Ishikawa (cell line): ENCODE data around the gene FRMPD2.

Experiments
- CEBPB ChIP-seq: IDR thresholded peaks from 2 replicates; pipeline ENCODE4 v1.6.1; 2012
- CREB1 ChIP-seq: IDR thresholded peaks from 2 replicates; pipeline ENCODE4 v1.6.1; 2012; ENCODE audit warnings: low read depth
- EGR1 ChIP-seq: IDR thresholded peaks from 2 replicates; pipeline ENCODE4 v1.6.1; 2012
- EP300 ChIP-seq: IDR thresholded peaks from 2 replicates; pipeline ENCODE4 v1.6.1; 2012; ENCODE audit warnings: borderline replicate concordance
- FOXM1 ChIP-seq: IDR thresholded peaks from 2 replicates; pipeline ENCODE4 v1.6.1; 2012; ENCODE audit warnings: low read depth, borderline replicate concordance
- NFIC ChIP-seq: IDR thresholded peaks from 2 replicates; pipeline ENCODE4 v1.6.1; 2012
- RAD21 ChIP-seq: IDR thresholded peaks from 2 replicates; pipeline ENCODE4 v1.6.1; 2012; ENCODE audit warnings: low read depth
- TAF1 ChIP-seq: IDR thresholded peaks from 2 replicates; pipeline ENCODE4 v1.6.1; 2012; ENCODE audit warnings: low read depth, mild to moderate bottlenecking
- TCF12 ChIP-seq: IDR thresholded peaks from 2 replicates; pipeline ENCODE4 v1.6.1; 2012; ENCODE audit warnings: low read depth
- TEAD4 ChIP-seq: IDR thresholded peaks from 2 replicates; pipeline ENCODE4 v1.6.1; 2012
- YY1 ChIP-seq: IDR thresholded peaks from 2 replicates; pipeline ENCODE4 v1.6.1; 2012; ENCODE audit warnings: low read depth
- ZBTB7A ChIP-seq: IDR thresholded peaks from 2 replicates; pipeline ENCODE4 v1.6.1; 2012; ENCODE audit warnings: low read depth
- TF ChIP-seq, protein P1 (sequence below): IDR thresholded peaks from 2 replicates; pipeline ENCODE4 v1.6.1; 2012
- TF ChIP-seq, protein P2 (sequence below): IDR thresholded peaks from 2 replicates; pipeline ENCODE4 v1.6.1; 2012; ENCODE audit warnings: low read depth, mild to moderate bottlenecking
- TF ChIP-seq, protein P3 (sequence below): IDR thresholded peaks from 2 replicates; pipeline ENCODE4 v1.6.1; 2012

Gene FRMPD2

DNA sequence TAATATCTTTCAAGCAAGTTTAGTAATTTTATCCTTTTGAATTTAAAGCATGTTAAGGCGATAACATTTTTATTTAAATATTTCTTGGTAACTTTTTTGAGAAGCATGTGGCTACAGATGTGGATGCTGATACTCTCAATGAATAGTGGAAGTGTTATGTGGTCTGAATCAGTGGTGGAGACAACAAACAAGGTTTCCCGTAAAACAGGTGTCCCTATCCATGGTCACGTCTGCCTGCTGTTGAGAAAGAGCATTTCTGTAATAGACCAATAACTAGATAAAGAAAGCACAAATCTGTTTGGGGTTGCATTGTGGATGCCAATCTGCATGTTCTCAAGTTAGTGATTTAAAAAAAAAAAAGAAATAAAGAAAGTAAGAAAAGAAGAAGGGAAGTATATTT lies 18.1 kb upstream of the FRMPD2 start:
- TF ChIP-seq TAF1 (no peak), FOXM1 (no peak), ZBTB7A (no peak), YY1 (no peak), TCF12 (no peak), NFIC (no peak), EGR1 (no peak), CEBPB (no peak), TEAD4 (no peak), CREB1 (no peak), RAD21 (no peak), EP300 (no peak)
- TF ChIP-seq, protein P1, sequence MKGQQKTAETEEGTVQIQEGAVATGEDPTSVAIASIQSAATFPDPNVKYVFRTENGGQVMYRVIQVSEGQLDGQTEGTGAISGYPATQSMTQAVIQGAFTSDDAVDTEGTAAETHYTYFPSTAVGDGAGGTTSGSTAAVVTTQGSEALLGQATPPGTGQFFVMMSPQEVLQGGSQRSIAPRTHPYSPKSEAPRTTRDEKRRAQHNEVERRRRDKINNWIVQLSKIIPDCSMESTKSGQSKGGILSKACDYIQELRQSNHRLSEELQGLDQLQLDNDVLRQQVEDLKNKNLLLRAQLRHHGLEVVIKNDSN: no peak
- TF ChIP-seq, protein P2, sequence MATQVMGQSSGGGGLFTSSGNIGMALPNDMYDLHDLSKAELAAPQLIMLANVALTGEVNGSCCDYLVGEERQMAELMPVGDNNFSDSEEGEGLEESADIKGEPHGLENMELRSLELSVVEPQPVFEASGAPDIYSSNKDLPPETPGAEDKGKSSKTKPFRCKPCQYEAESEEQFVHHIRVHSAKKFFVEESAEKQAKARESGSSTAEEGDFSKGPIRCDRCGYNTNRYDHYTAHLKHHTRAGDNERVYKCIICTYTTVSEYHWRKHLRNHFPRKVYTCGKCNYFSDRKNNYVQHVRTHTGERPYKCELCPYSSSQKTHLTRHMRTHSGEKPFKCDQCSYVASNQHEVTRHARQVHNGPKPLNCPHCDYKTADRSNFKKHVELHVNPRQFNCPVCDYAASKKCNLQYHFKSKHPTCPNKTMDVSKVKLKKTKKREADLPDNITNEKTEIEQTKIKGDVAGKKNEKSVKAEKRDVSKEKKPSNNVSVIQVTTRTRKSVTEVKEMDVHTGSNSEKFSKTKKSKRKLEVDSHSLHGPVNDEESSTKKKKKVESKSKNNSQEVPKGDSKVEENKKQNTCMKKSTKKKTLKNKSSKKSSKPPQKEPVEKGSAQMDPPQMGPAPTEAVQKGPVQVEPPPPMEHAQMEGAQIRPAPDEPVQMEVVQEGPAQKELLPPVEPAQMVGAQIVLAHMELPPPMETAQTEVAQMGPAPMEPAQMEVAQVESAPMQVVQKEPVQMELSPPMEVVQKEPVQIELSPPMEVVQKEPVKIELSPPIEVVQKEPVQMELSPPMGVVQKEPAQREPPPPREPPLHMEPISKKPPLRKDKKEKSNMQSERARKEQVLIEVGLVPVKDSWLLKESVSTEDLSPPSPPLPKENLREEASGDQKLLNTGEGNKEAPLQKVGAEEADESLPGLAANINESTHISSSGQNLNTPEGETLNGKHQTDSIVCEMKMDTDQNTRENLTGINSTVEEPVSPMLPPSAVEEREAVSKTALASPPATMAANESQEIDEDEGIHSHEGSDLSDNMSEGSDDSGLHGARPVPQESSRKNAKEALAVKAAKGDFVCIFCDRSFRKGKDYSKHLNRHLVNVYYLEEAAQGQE: no peak
- TF ChIP-seq, protein P3, sequence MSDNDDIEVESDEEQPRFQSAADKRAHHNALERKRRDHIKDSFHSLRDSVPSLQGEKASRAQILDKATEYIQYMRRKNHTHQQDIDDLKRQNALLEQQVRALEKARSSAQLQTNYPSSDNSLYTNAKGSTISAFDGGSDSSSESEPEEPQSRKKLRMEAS: no peak

DNA sequence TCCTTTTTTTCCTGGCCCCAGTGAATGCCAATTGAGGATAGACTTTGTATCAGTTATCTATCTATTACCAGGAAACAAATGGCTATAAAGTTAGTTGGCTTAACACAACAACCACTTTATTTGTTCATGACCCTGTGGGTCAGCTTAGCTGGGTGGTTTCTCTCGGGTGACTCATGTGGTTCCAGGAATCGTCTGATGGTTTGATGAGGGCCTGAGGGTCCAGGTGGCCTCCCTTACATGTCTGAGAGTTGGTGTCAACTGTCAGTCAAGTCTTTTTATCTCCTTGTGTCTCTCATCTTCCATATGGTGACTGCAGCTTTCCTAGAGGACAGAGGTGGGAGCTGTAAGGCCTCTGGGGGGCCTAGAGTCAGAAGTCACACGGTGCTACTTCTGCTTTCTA lies 16.7 kb upstream of the FRMPD2 start:
- no peak for TF ChIP-seq CEBPB
- TF ChIP-seq, protein P1: no peak
- TF ChIP-seq, protein P3: no peak

DNA sequence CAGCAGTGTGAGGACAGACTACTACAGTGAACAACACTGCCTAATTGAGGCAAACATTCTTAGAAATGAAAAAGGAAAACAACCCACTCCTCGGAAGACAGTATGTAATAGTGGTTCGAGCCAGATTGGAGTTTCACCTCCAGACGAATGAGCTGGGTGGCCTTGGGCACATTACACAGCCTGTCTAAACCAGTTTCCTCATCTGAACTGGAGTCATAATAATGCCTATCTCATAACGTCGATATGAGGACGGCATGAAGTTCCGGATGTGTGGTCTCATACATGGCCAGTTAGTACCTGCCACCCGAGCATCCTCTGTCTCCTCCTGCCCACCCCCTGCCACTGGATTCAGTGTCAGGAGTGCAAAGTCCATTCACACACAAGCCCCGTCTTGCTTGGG lies 15.8 kb upstream of the FRMPD2 start:
- no peak for TF ChIP-seq CREB1
- TF ChIP-seq, protein P3: no peak

DNA sequence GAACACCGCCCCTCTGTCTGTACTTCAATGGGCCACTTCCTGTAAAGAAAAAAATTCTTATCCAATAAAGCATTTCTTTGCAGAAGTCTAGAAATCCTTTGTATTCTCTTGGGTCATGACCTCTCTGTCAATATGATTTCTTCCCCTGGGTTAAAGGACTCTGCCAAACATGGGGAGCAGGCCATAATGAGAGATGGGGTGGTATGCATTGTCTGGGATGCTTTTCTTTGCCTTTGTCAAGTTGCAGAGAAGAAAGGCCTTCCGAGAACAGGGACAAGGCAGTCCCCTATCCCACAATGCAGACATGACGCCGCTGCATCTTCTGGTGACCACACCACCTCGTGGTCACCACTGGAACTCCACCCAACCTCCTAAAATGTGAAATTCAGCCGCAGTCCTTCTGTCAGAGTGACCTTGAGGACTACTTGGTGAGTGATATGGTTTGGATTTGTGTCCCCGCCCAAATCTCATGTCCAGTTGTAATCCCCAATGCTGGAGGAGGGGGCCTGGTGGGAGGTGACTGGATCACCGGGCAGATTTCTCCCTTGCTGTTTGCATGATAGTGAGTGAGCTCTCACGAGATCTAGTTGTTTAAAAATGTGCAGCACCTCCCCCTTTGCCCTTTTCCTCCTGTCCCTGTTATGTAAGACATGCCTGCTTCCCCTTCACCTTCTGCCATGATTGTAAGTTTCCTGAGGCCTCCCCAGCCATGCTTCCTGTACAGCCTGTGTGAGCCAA lies 15.2 kb upstream of the FRMPD2 start:
- TF ChIP-seq YY1 (no peak), EGR1 (no peak), TEAD4 (no peak), TCF12 (no peak), RAD21 (peak; percentile 76)

DNA sequence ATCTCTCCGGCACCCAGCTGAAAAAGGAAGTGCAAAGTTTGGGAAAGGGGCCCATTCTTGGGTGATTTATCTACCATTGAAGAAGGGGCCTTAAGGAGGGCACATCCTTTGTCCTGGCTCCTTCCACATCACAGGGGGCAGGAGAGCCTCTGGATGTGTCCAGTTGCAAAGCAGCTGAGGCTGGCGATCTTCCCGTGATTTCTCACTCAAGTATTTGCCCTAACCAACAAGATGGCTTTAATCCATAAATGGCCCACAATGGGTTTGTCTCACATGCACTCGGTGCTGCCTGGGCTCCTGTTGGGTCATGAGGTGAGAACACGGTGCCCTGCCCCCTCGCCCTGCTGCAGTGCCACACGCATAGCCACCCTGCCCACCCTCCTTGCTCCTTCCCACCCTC lies 14.2 kb upstream of the FRMPD2 start:
- TF ChIP-seq CEBPB: no peak
- TF ChIP-seq, protein P2: no peak
- TF ChIP-seq, protein P3: no peak
- TF ChIP-seq RAD21: no peak
- TF ChIP-seq FOXM1: no peak
- TF ChIP-seq EP300: no peak
- TF ChIP-seq CREB1: no peak
- TF ChIP-seq TAF1: no peak
- TF ChIP-seq ZBTB7A: no peak
- TF ChIP-seq NFIC: no peak
- no peak for TF ChIP-seq TEAD4
- no peak for TF ChIP-seq YY1
- TF ChIP-seq EGR1: no peak
- TF ChIP-seq, protein P1: no peak
- no peak for TF ChIP-seq TCF12
